NCI-H1694 treated with DMSO at 0.1 percent for 48 hours (cell line): ENCODE results near the gene CASK.
"Not testable (repeated sequence)": the region's sequence is repeated elsewhere in the genome, so short reads cannot be mapped to it uniquely, and the experiment has no call there.

Source experiments
- DNase-seq: peaks from one replicate; lab custom pipeline; 2025; lab: John Stamatoyannopoulos, UW

The CASK gene

DNA sequence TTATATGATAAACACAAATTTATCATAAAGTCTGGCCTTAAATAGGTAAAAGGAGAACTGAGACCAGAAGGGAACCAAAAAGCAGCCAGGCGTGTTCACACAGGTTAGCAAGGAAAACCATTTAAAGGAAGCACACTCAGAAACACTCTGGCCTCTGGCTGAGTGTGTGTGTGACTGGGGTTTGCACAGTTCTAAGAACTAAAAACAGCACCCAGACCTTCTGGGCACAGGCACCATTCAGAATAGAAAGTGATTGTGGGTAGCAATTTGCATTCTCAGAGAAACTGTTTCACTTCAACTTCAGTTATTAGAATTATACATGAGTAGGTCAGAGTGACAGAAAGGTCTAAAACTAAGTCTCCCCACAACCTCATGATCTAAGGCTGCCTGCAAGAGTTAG is 189.4 kb downstream of the CASK start:
- DNase-seq: no peak

DNA sequence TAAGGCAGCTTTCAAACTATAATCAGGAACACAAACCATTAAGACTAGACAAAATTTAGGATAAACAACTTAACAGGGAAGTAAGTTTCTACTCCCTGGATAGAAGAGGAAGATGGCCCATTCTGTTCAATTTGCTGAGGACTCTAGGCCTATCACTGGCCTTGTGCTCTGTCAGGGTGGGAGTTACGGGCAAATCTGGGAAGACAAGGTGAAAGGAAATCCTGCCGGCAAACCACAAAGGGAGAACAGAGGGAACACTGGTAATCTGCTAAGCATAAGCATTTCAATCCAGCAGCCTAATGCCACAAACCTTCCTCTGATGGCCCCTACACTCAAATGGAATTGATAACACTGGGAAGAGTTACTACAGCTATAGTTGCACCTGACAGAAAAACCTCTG is 191.1 kb downstream of the CASK start:
- no peak for DNase-seq

DNA sequence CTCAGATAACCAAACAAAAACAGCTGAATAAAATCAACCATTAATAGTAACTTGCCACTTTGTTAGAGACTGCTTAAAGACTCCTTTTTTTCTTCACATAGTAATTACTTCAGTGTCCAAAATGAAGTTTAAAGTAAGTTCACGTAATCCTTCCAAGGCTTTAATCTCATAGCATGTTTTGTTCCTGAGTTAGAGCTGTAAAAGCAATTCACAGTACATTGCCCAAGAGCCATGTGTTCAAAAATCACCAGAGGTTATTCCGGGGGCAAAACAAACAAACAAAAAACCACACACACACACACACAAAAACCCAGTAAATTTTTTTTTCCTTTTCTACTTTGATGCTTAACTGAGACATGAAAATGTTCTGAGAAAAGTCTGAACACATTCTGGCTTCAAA is 193.3 kb downstream of the CASK start:
- DNase-seq: no peak

DNA sequence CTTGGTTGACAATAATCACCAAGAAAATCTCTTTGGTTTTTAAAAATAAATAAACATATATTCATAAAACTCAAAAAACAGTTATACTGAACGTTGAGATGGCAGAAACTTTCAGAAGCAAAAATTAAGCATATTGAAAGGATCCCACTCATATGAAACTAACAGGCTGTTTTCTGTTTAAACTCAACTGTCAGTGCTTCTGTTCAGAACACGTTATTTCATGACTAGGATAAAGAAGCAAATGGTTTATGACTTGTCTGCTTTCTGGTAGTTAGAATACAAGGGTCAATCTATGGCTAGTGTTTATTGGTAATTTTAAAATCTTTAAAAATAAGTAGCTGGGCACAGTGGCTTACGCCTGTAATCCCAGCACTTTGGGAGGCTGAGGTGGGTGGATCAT is 195.2 kb downstream of the CASK start:
- no peak for DNase-seq

GRCh38 chrX:41723826-41724225 is 199.5 kb downstream of the CASK start, which contains the start of gene GPR82:
TSS of gene GPR82 (plus strand) at chrX:41724181. CDS start at chrX:41727027, 2,846 bp downstream.
- DNase-seq: no peak

DNA sequence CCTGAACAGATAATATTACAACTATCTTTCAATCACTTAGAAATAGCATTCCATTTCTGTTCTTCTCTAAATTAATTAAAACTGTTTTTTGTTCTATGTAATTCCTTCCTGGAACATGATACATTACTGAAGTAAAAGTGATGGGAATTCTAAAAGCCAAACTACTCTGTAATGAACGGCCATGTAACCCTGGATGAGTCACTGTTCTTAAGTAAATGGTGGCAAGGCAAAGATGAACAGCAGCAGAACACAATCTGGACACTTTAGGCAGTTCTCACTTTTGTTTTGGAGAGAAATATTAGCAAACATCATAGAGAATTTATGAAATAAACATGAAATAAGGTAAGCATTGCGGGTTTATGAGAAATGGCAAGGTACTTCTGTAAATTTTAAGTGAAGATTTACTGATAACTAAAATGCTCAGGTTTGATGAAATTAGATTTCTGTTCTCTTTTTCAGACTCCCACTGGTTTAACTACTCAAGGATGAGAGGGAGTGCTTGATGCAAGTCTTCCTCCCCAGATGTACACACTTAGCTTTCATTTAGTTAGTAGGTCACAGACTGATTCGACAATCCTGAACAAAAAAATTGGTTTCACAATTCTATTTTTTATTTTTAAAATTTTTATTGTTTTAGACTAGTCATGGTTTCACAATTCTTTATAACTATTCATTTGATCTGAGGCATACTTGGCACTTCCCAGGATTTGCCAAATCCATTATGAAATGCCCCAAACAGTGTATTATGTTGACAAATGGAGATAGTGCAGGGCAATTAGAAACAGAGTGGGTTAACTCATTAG is 200.3 kb downstream of the CASK start:
- no peak for DNase-seq

- no peak for DNase-seq
Observed at GRCh38 chrX:41722214-41722613, 201.1 kb downstream of the CASK start.

- no peak for DNase-seq
Observed at GRCh38 chrX:41721590-41721989, 201.8 kb downstream of the CASK start.

- DNase-seq: no peak
Observed at GRCh38 chrX:41720125-41720779, 203.1 kb downstream of the CASK start.

DNA sequence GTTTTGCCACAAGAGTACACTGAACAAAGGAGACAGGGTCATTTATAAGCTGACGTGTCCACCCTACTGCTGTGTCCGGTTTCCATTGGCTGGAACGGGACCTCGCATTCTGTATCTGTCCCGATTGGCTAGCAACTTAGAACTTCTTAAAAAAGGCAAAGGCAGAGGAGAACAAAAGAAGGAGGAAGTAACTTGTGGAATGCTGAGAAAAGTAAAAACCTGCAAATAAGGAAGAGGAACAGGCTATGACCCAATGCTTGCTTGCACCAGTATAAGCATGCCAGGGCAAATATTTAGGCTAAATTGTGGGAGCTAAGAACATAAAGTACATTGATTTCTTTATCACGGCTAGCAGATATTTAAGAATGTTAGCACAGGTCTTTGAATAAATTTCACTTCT is 203.7 kb downstream of the CASK start:
- DNase-seq: not testable (repeated sequence)

DNA sequence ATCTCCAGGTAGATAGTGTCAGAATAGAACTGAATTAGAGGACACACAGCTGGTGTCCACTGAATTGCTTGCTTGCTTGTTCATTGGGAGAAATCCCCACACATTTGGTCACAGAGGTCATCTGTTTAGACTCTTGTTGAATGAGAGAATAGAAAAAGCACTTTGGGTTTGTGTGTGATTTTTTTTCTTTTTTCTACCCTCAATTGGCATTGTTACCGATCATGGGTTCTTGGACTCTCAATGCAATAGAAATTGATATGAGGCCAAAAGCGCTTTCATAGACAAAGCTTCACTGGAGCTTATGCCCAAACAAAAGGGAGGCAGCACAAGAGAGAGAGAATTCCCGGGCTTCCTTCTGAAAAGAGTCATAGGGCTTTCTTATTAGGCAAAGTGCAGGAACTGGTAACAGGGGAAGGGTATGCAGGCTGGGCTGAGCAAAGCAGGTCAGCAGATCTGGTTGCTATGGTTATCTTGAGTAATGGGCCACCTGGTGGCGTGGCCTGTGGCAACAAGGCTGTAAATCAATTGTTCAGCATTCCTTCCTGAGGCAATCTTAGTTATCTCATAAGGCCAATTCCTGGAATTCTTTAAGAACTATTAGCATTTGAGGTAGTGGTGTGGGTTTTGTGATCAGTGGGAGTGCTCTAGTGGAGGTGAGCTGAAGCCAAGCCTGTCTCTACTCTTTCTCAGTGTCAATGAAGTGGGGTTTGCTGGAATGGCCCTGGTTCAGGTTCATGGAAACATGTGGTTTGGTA is 204.7 kb downstream of the CASK start:
- no peak for DNase-seq

DNA sequence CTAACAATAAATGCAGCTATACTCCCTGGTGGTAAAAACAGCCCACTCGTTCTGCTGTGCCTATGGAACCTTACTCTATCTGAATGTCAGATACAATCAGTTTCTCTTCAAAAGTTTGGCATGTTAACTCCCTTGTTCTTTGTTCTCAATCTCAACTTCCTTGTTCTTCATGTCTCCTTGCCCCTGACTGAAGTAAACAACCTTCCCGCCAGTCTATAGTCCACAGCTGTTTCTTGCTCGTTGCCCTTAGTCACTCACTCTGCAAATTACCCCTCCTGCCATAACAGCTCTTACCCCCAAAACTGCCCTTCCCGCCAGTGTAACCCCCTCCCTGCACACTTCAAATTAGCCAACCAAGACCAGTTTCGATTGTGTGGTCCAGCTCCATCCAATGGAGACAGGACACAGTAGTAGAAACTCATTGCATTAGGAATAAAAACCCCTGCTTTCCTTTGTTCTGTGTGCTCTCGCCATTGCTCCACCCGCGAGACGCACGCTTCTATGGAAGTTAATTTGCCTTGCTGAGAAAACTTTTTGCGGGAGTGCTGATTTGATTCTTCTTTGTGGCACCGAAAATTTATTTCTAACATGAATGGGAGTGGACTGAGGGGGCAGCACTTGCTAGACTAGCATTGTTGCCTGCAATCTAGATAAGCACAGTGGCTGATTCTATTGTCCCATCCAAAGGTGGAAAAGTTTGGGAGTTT is 206.4 kb downstream of the CASK start:
- no peak for DNase-seq

DNA sequence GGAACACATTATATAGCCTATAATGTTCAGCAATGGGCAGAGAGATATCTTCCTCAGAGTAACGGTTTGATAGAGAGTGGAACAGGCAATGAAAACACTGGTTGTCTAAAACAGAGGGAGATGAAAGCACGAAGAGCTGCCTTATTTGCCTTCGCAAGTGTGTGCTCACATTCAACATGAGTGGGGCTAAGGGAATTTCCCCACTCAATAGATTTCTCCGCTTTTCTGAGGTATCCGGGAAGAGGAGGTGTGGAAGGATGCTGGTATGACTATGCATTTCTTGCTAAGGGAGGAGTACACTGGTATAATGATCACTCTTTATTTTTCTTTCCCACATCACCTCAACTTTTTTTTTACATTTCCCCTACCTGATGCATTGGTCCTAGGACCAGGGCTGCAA is 207.1 kb downstream of the CASK start:
- DNase-seq: no peak

- no peak for DNase-seq
Observed at GRCh38 chrX:41711021-41711667, 212.2 kb downstream of the CASK start.

GRCh38 chrX:41708486-41708885 is 214.9 kb downstream of the CASK start:
- DNase-seq: no peak

GRCh38 chrX:41707218-41707617 is 216.1 kb downstream of the CASK start:
- DNase-seq: no peak

- DNase-seq: no peak
Observed at GRCh38 chrX:41705680-41706374, 217.5 kb downstream of the CASK start.

DNA sequence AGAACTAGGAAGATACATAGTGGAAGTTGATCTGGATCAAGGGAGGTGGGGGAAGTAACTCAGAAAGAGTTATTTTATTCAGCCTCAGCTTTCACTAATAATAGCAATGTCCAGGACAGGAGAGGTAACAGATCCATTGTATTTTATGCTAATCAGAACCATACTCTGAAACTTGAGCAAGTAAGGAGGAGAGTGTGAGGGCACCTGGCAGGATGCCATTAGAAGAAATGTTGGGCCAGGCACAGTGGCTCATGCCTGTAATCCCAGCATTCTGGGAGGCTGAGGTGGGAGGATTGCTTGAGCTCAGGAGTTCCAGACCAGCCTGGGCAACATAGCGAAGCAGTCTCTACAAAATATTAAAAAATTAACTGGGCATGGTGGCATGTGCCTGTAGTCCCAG is 218.3 kb downstream of the CASK start:
- no peak for DNase-seq

GRCh38 chrX:41703574-41704029 is 219.8 kb downstream of the CASK start:
- no peak for DNase-seq

DNA sequence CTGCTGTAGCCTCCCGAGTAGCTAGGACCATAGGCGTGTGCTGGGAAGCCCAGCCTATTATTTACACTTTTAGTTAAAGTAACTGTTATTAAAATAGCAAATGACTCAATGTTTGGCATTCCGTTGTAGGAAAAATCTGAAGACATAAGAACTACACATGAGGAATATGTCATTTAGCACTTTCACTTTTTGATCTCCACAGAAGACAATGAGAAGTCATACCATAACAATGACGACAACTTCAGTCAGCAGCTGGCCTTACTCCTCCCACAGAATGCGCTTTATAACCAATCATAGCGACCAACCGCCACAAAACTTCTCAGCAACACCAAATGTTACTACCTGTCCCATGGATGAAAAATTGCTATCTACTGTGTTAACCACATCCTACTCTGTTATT is 227.9 kb downstream of the CASK start:
- DNase-seq: no peak

- DNase-seq: no peak
Observed at GRCh38 chrX:41693024-41693423, 230.3 kb downstream of the CASK start.
